B cell (primary cell): ENCODE data around the gene MSH2. TPM values are rescaled to one million over a fixed set of nuclear protein-coding genes. Genes with fewer than 3 reads are reported as not detected.

Source experiments
- ATAC-seq: fragments of 200-7000 bp; cut with Tn5 transposase; one replicate; pipeline ENCODE4 v1.10.0; 2021; ENCODE audit warnings: low read depth, mild to moderate bottlenecking, moderate number of reproducible peaks, moderate library complexity
- CTCF ChIA-PET: fragments of 350-600 bp; sonication (Branson Sonifier 250); formaldehyde crosslinking; loops from one replicate; lab custom pipeline; 2021; ENCODE audit warnings: antibody characterized with exemption, inconsistent platforms; lab: Charles Lee
- POLR2A ChIA-PET: fragments of 350-600 bp; sonication (Branson Sonifier 250); formaldehyde crosslinking; loops from one replicate; lab custom pipeline; 2021; ENCODE audit warnings: antibody characterized with exemption; lab: Charles Lee
- DNase-seq: peaks from one replicate; pipeline ENCODE4 v3.0.0; 2013
- H2AFZ ChIP-seq: 2 replicates; pipeline ENCODE4 v1.6.1; 2012; ENCODE audit warnings: mild to moderate bottlenecking, low read depth, low read length; ENCODE audit not compliant: insufficient read depth, poor library complexity, severe bottlenecking
- H3K27ac ChIP-seq, 2 donors: 1 replicate in 1 of 2; 2 replicates in 1 of 2; pipeline ENCODE4 v1.5.1; 2012 to 2013; ENCODE audit warnings: low read length in 2 of 2, mild to moderate bottlenecking in 2 of 2, moderate library complexity in 1 of 2
- H3K27me3 ChIP-seq, 4 experiments: fragments of 200-600 bp in 1 of 4; sonication (generic) in 1 of 4; replicated peaks in 1 of 4; 1 replicate in 2 of 4; 2 replicates in 2 of 4; pipeline versions ENCODE4 v1.6.1 to v1.7.0; 2013 to 2016; ENCODE audit warnings: low read length in 3 of 4, mild to moderate bottlenecking in 2 of 4, mixed read lengths in 1 of 4, moderate library complexity in 1 of 4; ENCODE audit not compliant: insufficient read depth in 4 of 4, control insufficient read depth in 3 of 4; ENCODE audit errors: control extremely low read depth in 1 of 4
- H3K36me3 ChIP-seq, 2 experiments: replicated peaks in 1 of 2; 1 replicate in 1 of 2; 2 replicates in 1 of 2; pipeline versions ENCODE4 v1.6.1 to v1.7.1; 2013; ENCODE audit warnings: low read length in 1 of 2; ENCODE audit not compliant: insufficient read depth in 2 of 2, control insufficient read depth in 1 of 2; ENCODE audit errors: control extremely low read depth in 1 of 2, extremely low read depth in 1 of 2
- H3K4me1 ChIP-seq, 2 donors: fragments of 200-600 bp in 1 of 2; sonication (generic) in 1 of 2; 1 replicate in 1 of 2; 2 replicates in 1 of 2; pipeline versions ENCODE4 v1.5.1 to v1.6.1; 2013 to 2017; ENCODE audit warnings: low read length in 2 of 2; ENCODE audit not compliant: control insufficient read depth in 2 of 2, insufficient read depth in 2 of 2
- H3K4me2 ChIP-seq: replicated peaks from 2 replicates; pipeline ENCODE3; 2012; ENCODE audit warnings: mild to moderate bottlenecking, low read depth, low read length; ENCODE audit not compliant: poor library complexity, severe bottlenecking
- H3K4me3 ChIP-seq, 5 experiments: fragments of 200-600 bp in 1 of 5; sonication (generic) in 1 of 5; 1 replicate in 3 of 5; 2 replicates in 2 of 5; pipeline versions ENCODE4 v1.5.1 to v1.7.0; 2011 to 2016; ENCODE audit warnings: low read length in 4 of 5, mild to moderate bottlenecking in 4 of 5, low read depth in 2 of 5, control low read depth in 1 of 5, moderate library complexity in 1 of 5; ENCODE audit not compliant: insufficient read depth in 1 of 5; ENCODE audit errors: control extremely low read depth in 1 of 5, extremely low read depth in 1 of 5
- H3K79me2 ChIP-seq: fragments of 200-600 bp; sonication (generic); one replicate; pipeline ENCODE4 v1.6.0; 2016; ENCODE audit warnings: low read length; ENCODE audit not compliant: control insufficient read depth, insufficient read depth
- H3K9ac ChIP-seq: fragments of 200-600 bp; sonication (generic); 2 replicates; pipeline ENCODE4 v1.6.1; 2017; ENCODE audit warnings: mild to moderate bottlenecking, low read length, moderate library complexity
- H3K9me3 ChIP-seq, 3 donors: one replicate each; pipeline versions ENCODE4 v1.6.1 to v1.7.1; 2013; ENCODE audit warnings: low read length in 2 of 3; ENCODE audit not compliant: control insufficient read depth in 2 of 3, insufficient read depth in 1 of 3; ENCODE audit errors: control extremely low read depth in 1 of 3
- H4K20me1 ChIP-seq: 2 replicates; pipeline ENCODE4 v1.6.0; 2012; ENCODE audit warnings: mild to moderate bottlenecking, low read length; ENCODE audit not compliant: insufficient read depth, control insufficient read depth, poor library complexity, severe bottlenecking
- H3K27ac Mint-ChIP-seq: one replicate; pipeline ENCODE4 v1.8.0; 2021; ENCODE audit warnings: mixed read lengths
- H3K27me3 Mint-ChIP-seq: one replicate; pipeline ENCODE4 v1.8.0; 2021; ENCODE audit warnings: mixed read lengths
- H3K4me1 Mint-ChIP-seq: one replicate; pipeline ENCODE4 v1.8.0; 2021; ENCODE audit warnings: mixed read lengths
- H3K4me3 Mint-ChIP-seq: one replicate; pipeline ENCODE4 v1.8.0; 2021; ENCODE audit warnings: mixed read lengths
- H3K9me3 Mint-ChIP-seq: one replicate; pipeline ENCODE4 v1.8.0; 2022; ENCODE audit warnings: mixed read lengths; ENCODE audit not compliant: insufficient read depth
- EZH2 ChIP-seq: IDR thresholded peaks from 2 replicates; pipeline ENCODE4 v1.6.1; 2012; ENCODE audit warnings: borderline replicate concordance, low read depth, mild to moderate bottlenecking, moderate library complexity, low read length; ENCODE audit not compliant: insufficient read depth, poor library complexity, severe bottlenecking
- WGBS: methylation state at CpG from one replicate; pipeline ENCODE4 v1.1.5; 2013; ENCODE audit warnings: missing lambda C conversion rate; ENCODE audit not compliant: insufficient coverage; 5-methylcytosine and 5-hydroxymethylcytosine counted together
- intact Hi-C: fragments of 100-400 bp; cut with micrococcal nuclease; formaldehyde crosslinking; loops from one replicate; pipeline ENCODE4 v1.10.0; 2022
- polyA plus RNA-seq: library from polyadenylated mRNA; depleted of rRNA; stranded (reverse); fragments of >200 nt; gene quantifications from 2 replicates; pipeline ENCODE4 v1.2.3, GENCODE V29; 2012
- total RNA-seq, 2 donors: library from RNA; stranded (reverse); fragments of 120-200 nt in 1 of 2; gene quantifications; 1 replicate in 1 of 2; 2 replicates in 1 of 2; pipeline versions ENCODE4 v1.2.3 to v1.2.4, GENCODE V29; 2013 to 2022
- TF ChIP-seq, protein P1 (sequence below): fragments of 200-600 bp; IDR thresholded peaks from one replicate; pipeline ENCODE4 v1.8.0; 2022; ENCODE audit warnings: antibody characterized with exemption, mild to moderate bottlenecking

MSH2 gene
- total and polyA plus RNA-seq, 2 donors (not counting 1 experiment from before 2014, with no cell fraction given), result 7.4 to 21.9 TPM

DNA sequence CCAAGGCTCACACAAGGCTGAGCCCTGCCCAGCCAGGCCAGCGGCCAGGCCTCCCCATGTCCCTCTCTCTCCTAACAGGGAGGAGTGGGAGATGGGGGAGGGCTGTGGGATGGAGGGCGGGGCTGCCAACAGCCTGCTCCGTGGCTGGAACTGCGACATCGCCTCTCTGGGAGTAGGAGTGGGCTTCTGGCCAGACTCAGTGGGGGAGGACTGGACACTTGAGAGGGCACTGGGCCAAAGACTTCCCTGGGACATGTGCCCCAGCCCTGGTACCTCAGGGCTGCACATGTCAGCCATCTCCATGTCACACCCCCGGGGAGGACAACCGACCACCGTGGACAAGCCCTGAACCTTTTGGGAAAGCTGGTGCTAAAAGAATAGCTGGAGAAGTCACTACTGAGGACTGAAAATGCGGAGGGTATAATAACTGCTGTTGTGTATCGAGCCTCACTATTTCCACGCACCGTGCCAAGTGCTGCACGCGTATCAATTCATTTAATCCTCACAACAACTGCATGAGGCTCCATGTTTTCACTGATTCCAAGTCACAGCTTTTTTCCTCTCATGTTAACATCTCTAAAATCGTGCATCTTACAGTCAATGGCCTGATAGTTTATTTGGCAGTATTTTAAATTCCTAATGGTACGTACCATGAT is 127.3 kb downstream of the MSH2 start:
- no peaks in the 10 kb centered on the region for H3K9me3 ChIP-seq
- Mint-ChIP-seq H3K9me3 (no peaks in the 10 kb centered on the region), H3K4me1 (no peaks in the 10 kb centered on the region), H3K27me3 (no peaks in the 10 kb centered on the region), H3K4me3 (no peak overlapping the region), H3K27ac (no peak overlapping the region)
- no peak overlapping the region for H3K27ac ChIP-seq
- 84% methylated on average over 4 of the region's 16 CpGs for WGBS
- H3K36me3 ChIP-seq, result no peaks in the 10 kb centered on the region
- H3K4me2 ChIP-seq, result no peak overlapping the region
- H3K27me3 ChIP-seq, result peaks cover 0 to under 1% (median 0%) of the 10 kb centered on the region in 4 experiments
- intact Hi-C loops, result no loop called here
- POLR2A ChIA-PET, result no interaction called here
- CTCF ChIA-PET, result no interaction called here
- TF ChIP-seq EZH2, result no peak
- TF ChIP-seq, protein P1, sequence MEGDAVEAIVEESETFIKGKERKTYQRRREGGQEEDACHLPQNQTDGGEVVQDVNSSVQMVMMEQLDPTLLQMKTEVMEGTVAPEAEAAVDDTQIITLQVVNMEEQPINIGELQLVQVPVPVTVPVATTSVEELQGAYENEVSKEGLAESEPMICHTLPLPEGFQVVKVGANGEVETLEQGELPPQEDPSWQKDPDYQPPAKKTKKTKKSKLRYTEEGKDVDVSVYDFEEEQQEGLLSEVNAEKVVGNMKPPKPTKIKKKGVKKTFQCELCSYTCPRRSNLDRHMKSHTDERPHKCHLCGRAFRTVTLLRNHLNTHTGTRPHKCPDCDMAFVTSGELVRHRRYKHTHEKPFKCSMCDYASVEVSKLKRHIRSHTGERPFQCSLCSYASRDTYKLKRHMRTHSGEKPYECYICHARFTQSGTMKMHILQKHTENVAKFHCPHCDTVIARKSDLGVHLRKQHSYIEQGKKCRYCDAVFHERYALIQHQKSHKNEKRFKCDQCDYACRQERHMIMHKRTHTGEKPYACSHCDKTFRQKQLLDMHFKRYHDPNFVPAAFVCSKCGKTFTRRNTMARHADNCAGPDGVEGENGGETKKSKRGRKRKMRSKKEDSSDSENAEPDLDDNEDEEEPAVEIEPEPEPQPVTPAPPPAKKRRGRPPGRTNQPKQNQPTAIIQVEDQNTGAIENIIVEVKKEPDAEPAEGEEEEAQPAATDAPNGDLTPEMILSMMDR, result no peak
- no peak overlapping the region for H3K9ac ChIP-seq
- H3K79me2 ChIP-seq, result no peaks in the 10 kb centered on the region
- DNase-seq, result no peak
- no peak for ATAC-seq
- no peak overlapping the region for H3K4me3 ChIP-seq
- H2AFZ ChIP-seq, result no peak overlapping the region
- no peaks in the 10 kb centered on the region for H3K4me1 ChIP-seq
- H4K20me1 ChIP-seq, result no peaks in the 10 kb centered on the region

DNA sequence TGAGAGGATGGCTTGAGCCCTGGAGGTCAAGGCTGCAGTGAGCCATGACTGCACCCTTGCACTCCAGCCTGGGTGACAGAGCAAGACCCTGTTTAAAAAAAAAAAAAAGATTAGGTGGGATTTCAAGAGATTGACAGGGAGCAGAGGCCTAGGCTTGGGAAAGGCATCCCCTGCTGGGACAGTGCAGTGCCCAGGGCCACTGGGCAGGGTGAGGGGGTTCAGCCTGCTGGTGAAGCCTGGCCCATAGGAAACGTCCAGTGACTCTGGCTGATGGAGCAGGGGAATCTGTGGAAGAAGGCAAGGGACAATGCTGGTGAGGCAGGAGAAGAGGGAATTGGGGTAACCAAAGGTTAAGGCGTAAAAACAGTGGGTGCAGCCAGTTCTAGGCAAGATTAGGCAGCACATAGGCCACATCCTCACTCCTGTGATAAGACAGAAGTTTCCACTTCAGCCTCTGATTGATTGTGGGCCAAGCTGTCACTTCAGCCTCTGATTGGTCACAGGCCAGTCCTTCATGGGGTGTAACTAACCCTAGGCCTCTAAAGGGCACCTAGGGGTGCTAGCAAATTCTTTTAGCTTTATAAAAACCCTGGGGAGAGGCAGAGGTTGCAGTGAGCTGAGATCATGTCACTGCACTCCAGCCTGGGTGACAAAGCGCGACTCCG is 128.6 kb downstream of the MSH2 start:
- Histone ChIP-seq H3K4me3 (no peak overlapping the region), H4K20me1 (no peaks in the 10 kb centered on the region), H2AFZ (no peak overlapping the region), H3K79me2 (no peaks in the 10 kb centered on the region), H3K9ac (no peak overlapping the region), H3K27ac (no peak overlapping the region), H3K4me1 (no peaks in the 10 kb centered on the region), H3K27me3 (no peaks in the 10 kb centered on the region), H3K9me3 (no peaks in the 10 kb centered on the region), H3K36me3 (no peaks in the 10 kb centered on the region), H3K4me2 (no peak overlapping the region)
- TF ChIP-seq EZH2, result no peak
- TF ChIP-seq, protein P1, result no peak
- POLR2A ChIA-PET, result no interaction called here
- ATAC-seq (no peak), DNase-seq (no peak)
- Mint-ChIP-seq H3K4me3 (no peak overlapping the region), H3K4me1 (no peaks in the 10 kb centered on the region), H3K9me3 (no peaks in the 10 kb centered on the region), H3K27me3 (no peaks in the 10 kb centered on the region), H3K27ac (no peak overlapping the region)
- CTCF ChIA-PET, result no interaction called here
- 75% methylated on average over 1 of the region's 5 CpGs for WGBS
- intact Hi-C loops, result no loop called here
